Brain microvascular endothelial cell (primary cell): ENCODE measurements around the gene ARVCF.

Experiments used
- DNase-seq: peaks from one replicate; pipeline ENCODE4 v3.0.0-alpha.2; 2020
- H3K27ac ChIP-seq: fragments of 250-450 bp; sonication (Bioruptor Pico); 2 replicates; pipeline ENCODE4 v1.5.1; 2020; ENCODE audit warnings: mild to moderate bottlenecking, moderate library complexity
- H3K27me3 ChIP-seq: fragments of 250-450 bp; sonication (Bioruptor Pico); replicated peaks from 2 replicates; pipeline ENCODE4 v1.5.1; 2020; ENCODE audit warnings: mild to moderate bottlenecking
- H3K36me3 ChIP-seq: fragments of 250-450 bp; sonication (Bioruptor Pico); replicated peaks from 2 replicates; pipeline ENCODE4 v1.5.1; 2020; ENCODE audit warnings: mild to moderate bottlenecking
- H3K4me3 ChIP-seq: 2 replicates; pipeline ENCODE4 v1.5.1; 2011; ENCODE audit warnings: low read depth, mild to moderate bottlenecking, control low read depth, low read length, moderate library complexity
- in situ Hi-C: cut with HindIII; loops from 2 replicates; pipeline ENCODE4 v1.10.0; 2017; ENCODE audit warnings: low sequenced_read_pairs, low pct_ligation_motif_present
- TF ChIP-seq, protein P1 (sequence below): IDR thresholded peaks from 2 replicates; pipeline ENCODE4 v1.5.1; 2011; ENCODE audit warnings: low read depth, mild to moderate bottlenecking, moderate library complexity, low read length, control low read depth, inconsistent platforms; ENCODE audit errors: missing control alignments

ARVCF gene, protein sequence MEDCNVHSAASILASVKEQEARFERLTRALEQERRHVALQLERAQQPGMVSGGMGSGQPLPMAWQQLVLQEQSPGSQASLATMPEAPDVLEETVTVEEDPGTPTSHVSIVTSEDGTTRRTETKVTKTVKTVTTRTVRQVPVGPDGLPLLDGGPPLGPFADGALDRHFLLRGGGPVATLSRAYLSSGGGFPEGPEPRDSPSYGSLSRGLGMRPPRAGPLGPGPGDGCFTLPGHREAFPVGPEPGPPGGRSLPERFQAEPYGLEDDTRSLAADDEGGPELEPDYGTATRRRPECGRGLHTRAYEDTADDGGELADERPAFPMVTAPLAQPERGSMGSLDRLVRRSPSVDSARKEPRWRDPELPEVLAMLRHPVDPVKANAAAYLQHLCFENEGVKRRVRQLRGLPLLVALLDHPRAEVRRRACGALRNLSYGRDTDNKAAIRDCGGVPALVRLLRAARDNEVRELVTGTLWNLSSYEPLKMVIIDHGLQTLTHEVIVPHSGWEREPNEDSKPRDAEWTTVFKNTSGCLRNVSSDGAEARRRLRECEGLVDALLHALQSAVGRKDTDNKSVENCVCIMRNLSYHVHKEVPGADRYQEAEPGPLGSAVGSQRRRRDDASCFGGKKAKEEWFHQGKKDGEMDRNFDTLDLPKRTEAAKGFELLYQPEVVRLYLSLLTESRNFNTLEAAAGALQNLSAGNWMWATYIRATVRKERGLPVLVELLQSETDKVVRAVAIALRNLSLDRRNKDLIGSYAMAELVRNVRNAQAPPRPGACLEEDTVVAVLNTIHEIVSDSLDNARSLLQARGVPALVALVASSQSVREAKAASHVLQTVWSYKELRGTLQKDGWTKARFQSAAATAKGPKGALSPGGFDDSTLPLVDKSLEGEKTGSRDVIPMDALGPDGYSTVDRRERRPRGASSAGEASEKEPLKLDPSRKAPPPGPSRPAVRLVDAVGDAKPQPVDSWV

GRCh38 chr22:20016734-20017621 is at the start of gene ARVCF:
TSS of gene ARVCF (minus strand) at chr22:20016823. CDS start at chr22:19990794, 26,029 bp downstream.
- in situ Hi-C loops = no loop called here
- H3K36me3 ChIP-seq = no peaks in the 10 kb centered on the region
- peaks cover 14% of the 10 kb centered on the region for H3K27me3 ChIP-seq
- TF ChIP-seq, protein P1, sequence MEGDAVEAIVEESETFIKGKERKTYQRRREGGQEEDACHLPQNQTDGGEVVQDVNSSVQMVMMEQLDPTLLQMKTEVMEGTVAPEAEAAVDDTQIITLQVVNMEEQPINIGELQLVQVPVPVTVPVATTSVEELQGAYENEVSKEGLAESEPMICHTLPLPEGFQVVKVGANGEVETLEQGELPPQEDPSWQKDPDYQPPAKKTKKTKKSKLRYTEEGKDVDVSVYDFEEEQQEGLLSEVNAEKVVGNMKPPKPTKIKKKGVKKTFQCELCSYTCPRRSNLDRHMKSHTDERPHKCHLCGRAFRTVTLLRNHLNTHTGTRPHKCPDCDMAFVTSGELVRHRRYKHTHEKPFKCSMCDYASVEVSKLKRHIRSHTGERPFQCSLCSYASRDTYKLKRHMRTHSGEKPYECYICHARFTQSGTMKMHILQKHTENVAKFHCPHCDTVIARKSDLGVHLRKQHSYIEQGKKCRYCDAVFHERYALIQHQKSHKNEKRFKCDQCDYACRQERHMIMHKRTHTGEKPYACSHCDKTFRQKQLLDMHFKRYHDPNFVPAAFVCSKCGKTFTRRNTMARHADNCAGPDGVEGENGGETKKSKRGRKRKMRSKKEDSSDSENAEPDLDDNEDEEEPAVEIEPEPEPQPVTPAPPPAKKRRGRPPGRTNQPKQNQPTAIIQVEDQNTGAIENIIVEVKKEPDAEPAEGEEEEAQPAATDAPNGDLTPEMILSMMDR = no peak
- H3K27ac ChIP-seq = no peak within 1 kb of the TSS
- H3K4me3 ChIP-seq = peak within 1 kb of the TSS; percentile 57
- DNase-seq = peak; percentile 78

DNA sequence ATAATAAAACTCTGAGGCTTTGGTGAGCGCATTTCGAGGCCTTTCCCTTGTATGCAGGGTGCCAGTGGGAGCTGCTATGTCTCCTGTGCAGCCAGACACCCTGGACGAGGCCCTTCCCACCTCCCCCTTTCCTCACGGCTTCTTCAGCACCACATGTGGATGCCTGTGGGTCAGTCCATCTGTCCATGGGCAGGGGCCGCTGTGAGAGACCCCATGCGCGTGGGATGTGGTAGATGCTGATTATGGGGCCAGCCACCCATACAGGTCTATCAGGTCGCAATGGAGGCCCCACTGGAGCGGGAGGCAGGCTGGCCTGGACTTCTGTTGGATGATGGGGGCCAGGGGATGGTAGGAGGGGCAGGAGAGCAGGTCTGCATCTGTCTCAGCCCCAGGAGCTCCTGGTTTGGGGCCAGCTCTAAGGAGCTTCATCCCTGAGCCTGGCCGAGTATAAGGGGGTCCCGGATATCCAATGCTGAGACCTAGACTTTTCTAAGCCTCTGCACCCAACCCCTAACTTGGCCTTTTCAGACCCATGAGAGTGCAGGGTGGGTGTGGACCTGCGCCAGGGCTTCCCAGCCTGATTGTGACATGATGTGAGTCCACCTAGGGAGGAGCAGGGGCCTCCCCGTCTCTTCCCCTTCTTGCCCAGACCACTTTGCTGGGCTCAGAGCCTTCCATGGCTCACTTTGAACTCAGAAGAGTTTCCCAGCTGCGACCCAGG is 49.4 kb upstream of the ARVCF start:
- Histone ChIP-seq H3K27ac (no peak overlapping the region), H3K4me3 (no peak overlapping the region), H3K27me3 (no peaks in the 10 kb centered on the region), H3K36me3 (peaks cover 20% of the 10 kb centered on the region)
- DNase-seq = no peak
- in situ Hi-C loops = no loop called here
- TF ChIP-seq, protein P1 = no peak

GRCh38 chr22:20064545-20065262 is 48.1 kb upstream of the ARVCF start:
- H3K4me3 ChIP-seq = no peak overlapping the region
- no peak overlapping the region for H3K27ac ChIP-seq
- peaks cover 23% of the 10 kb centered on the region for H3K36me3 ChIP-seq
- H3K27me3 ChIP-seq = no peaks in the 10 kb centered on the region
- in situ Hi-C loops = no loop called here
- TF ChIP-seq, protein P1 = no peak
- no peak for DNase-seq

GRCh38 chr22:20064140-20064480 is 47.5 kb upstream of the ARVCF start:
- Histone ChIP-seq H3K27ac (no peak overlapping the region), H3K36me3 (peaks cover 23% of the 10 kb centered on the region), H3K27me3 (no peaks in the 10 kb centered on the region), H3K4me3 (no peak overlapping the region)
- TF ChIP-seq, protein P1 = no peak
- in situ Hi-C loops = no loop called here
- DNase-seq = no peak
